Tibial nerve (tissue), 3 donors: ENCODE results near the gene CISTR.

Source experiments
- CTCF ChIP-seq, 5 experiments: fragments of 200-600 bp in 3 of 5; fragments of 450-650 bp in 2 of 5; sonication (generic) in 3 of 5; IDR thresholded peaks; one replicate each; pipeline ENCODE4 v1.5.1; 2016 to 2019; ENCODE audit warnings: antibody characterized with exemption in 5 of 5, mild to moderate bottlenecking in 3 of 5, moderate library complexity in 2 of 5
- POLR2A ChIP-seq, 2 donors: fragments of 450-650 bp; IDR thresholded peaks; one replicate each; pipeline ENCODE4 v1.6.1; 2017; ENCODE audit warnings: antibody characterized with exemption in 2 of 2, mild to moderate bottlenecking in 2 of 2, moderate library complexity in 2 of 2

- TF ChIP-seq CTCF (IDR thresholded peaks at IDR 0.05) (no peak), POLR2A (IDR thresholded peaks at IDR 0.05) (no peak)
Measured at GRCh38 chr12:53793221-53793620, 41.4 kb upstream of the CISTR start.
